ENCODE results near the gene DUSP22. TPM values are rescaled to one million over a fixed set of nuclear protein-coding genes. Genes with fewer than 3 reads are reported as not detected.
"Not testable (repeated sequence)": the region's sequence is repeated elsewhere in the genome, so short reads cannot be mapped to it uniquely, and the experiment has no call there.

DUSP22 gene
- total and polyA plus RNA-seq, 8 donors = 27.3 to 48.8 (median 33.7) TPM

GRCh38 chr6:370555-370954 is 78.3 kb downstream of the DUSP22 start:
- intact Hi-C loops (cut with DNase I) = no loop called here
- TF ChIP-seq CTCF (IDR thresholded peaks at IDR 0.05) = no peak
- Histone ChIP-seq H3K4me1 (no peaks in the 10 kb centered on the region), H3K27ac (no peak overlapping the region), H3K9me3 (no peaks in the 10 kb centered on the region), H3K36me3 (no peaks in the 10 kb centered on the region), H3K4me3 (no peak overlapping the region), H3K27me3 (peaks cover 9 to 61% of the 10 kb centered on the region in 2 donors)
- no peak for ATAC-seq
- DNase-seq = no peak

- peaks cover 9 to 66% of the 10 kb centered on the region in 2 donors for H3K27me3 ChIP-seq
- intact Hi-C loops (cut with DNase I); H3K9me3 ChIP-seq; H3K36me3 ChIP-seq; H3K4me3 ChIP-seq; ATAC-seq; H3K27ac ChIP-seq; H3K4me1 ChIP-seq: not testable (repeated sequence)
- DNase-seq = peak in 1 of 4 donors; percentile 73
These were observed 79.6 kb downstream of the DUSP22 start for GRCh38 chr6:371851-372250.

GRCh38 chr6:372336-372911 is 80.1 kb downstream of the DUSP22 start:
- no peak for TF ChIP-seq CTCF (IDR thresholded peaks at IDR 0.05)
- Histone ChIP-seq H3K27me3 (peaks cover 9 to 72% of the 10 kb centered on the region in 2 donors), H3K9me3 (no peaks in the 10 kb centered on the region), H3K36me3 (no peaks in the 10 kb centered on the region), H3K4me1 (no peaks in the 10 kb centered on the region), H3K27ac (no peak overlapping the region), H3K4me3 (no peak overlapping the region)
- ATAC-seq (no peak), DNase-seq (peak in 1 of 4 donors; percentile 86)
- intact Hi-C loops (cut with DNase I) = no loop called here

GRCh38 chr6:373031-373430 is 80.7 kb downstream of the DUSP22 start:
- peak in 1 of 4 donors; percentile 79 for DNase-seq
- no peak overlapping the region for H3K4me3 ChIP-seq
- peaks cover 9 to 76% of the 10 kb centered on the region in 2 donors for H3K27me3 ChIP-seq
- no peaks in the 10 kb centered on the region for H3K4me1 ChIP-seq
- no peak for TF ChIP-seq CTCF (IDR thresholded peaks at IDR 0.05)
- no peak for ATAC-seq
- H3K36me3 ChIP-seq = no peaks in the 10 kb centered on the region
- H3K27ac ChIP-seq = no peak overlapping the region
- no peaks in the 10 kb centered on the region for H3K9me3 ChIP-seq
- intact Hi-C loops (cut with DNase I) = no loop called here

- Histone ChIP-seq H3K9me3 (no peaks in the 10 kb centered on the region), H3K27me3 (peaks cover 9 to 71% of the 10 kb centered on the region in 2 donors), H3K4me3 (no peak overlapping the region), H3K36me3 (no peaks in the 10 kb centered on the region), H3K4me1 (no peaks in the 10 kb centered on the region), H3K27ac (no peak overlapping the region)
- ATAC-seq (peak; percentile 78), DNase-seq (peak in 2 of 4 donors; percentile 56 to 79)
- intact Hi-C loops (cut with DNase I) = no loop called here
- no peak for TF ChIP-seq CTCF (IDR thresholded peaks at IDR 0.05)
These were observed 81.8 kb downstream of the DUSP22 start for GRCh38 chr6:373773-374724.
